WTC11 (cell line): Measurements from ENCODE around the gene CACNA1C. TPM values are rescaled to one million over a fixed set of nuclear protein-coding genes. Genes with fewer than 3 reads are reported as not detected.

Experiments
- ATAC-seq: fragments of 200-7000 bp; cut with Tn5 transposase; 2 replicates; pipeline ENCODE4 v1.10.0; 2021; ENCODE audit warnings: mild to moderate bottlenecking, moderate library complexity
- CTCF ChIA-PET: fragments of 300-600 bp; sonication (Branson Sonifier 250); formaldehyde crosslinking; loops from one replicate; lab custom pipeline; 2021; ENCODE audit warnings: antibody characterized with exemption; lab: Charles Lee
- POLR2A ChIA-PET: fragments of 350-600 bp; sonication (Branson Sonifier 250); formaldehyde crosslinking; loops from one replicate; lab custom pipeline; 2021; ENCODE audit warnings: antibody characterized with exemption; lab: Charles Lee
- DNase-seq: peaks from one replicate; pipeline ENCODE4 v3.0.0; 2021; ENCODE audit warnings: low spot score
- H3K27ac Mint-ChIP-seq: 2 replicates; pipeline ENCODE4 v1.8.0; 2021; ENCODE audit warnings: mixed read lengths
- H3K27me3 Mint-ChIP-seq: 2 replicates; pipeline ENCODE4 v1.8.0; 2021; ENCODE audit warnings: low read depth, mild to moderate bottlenecking, moderate library complexity, mixed read lengths
- H3K36me3 Mint-ChIP-seq: 2 replicates; pipeline ENCODE4 v1.8.0; 2021; ENCODE audit warnings: mixed read lengths
- H3K4me1 Mint-ChIP-seq: 2 replicates; pipeline ENCODE4 v1.8.0; 2022; ENCODE audit warnings: mixed read lengths
- H3K4me3 Mint-ChIP-seq: 2 replicates; pipeline ENCODE4 v1.8.0; 2021; ENCODE audit warnings: mild to moderate bottlenecking, moderate library complexity, mixed read lengths
- H3K9me3 Mint-ChIP-seq: 2 replicates; pipeline ENCODE4 v1.8.0; 2021; ENCODE audit warnings: mixed read lengths
- ATF3 ChIP-seq: sonication (generic); formaldehyde crosslinking; conservative IDR thresholded peaks from 2 replicates; pipeline ENCODE4 v1.8.1; 2022; ENCODE audit warnings: mild to moderate bottlenecking, missing genetic modification reagents
- CBFB ChIP-seq: sonication (generic); formaldehyde crosslinking; IDR thresholded peaks from 2 replicates; pipeline ENCODE4 v1.8.1; 2022; ENCODE audit warnings: mild to moderate bottlenecking, low read depth, missing genetic modification reagents
- CREB1 ChIP-seq: sonication (generic); formaldehyde crosslinking; IDR thresholded peaks from 2 replicates; pipeline ENCODE4 v1.8.0; 2023; ENCODE audit warnings: mild to moderate bottlenecking, missing genetic modification reagents
- E2F1 ChIP-seq: sonication (generic); formaldehyde crosslinking; IDR thresholded peaks from 2 replicates; pipeline ENCODE4 v1.8.0; 2022; ENCODE audit warnings: mild to moderate bottlenecking, missing genetic modification reagents
- E2F4 ChIP-seq: sonication (generic); formaldehyde crosslinking; IDR thresholded peaks from 2 replicates; pipeline ENCODE4 v1.8.1; 2022; ENCODE audit warnings: low read depth, mild to moderate bottlenecking, moderate library complexity, missing genetic modification reagents, borderline replicate concordance
- ELF4 ChIP-seq: sonication (generic); formaldehyde crosslinking; IDR thresholded peaks from 2 replicates; pipeline ENCODE4 v1.8.1; 2022; ENCODE audit warnings: low read depth, mild to moderate bottlenecking, moderate library complexity, missing genetic modification reagents
- GABPB1 ChIP-seq: sonication (generic); formaldehyde crosslinking; IDR thresholded peaks from 2 replicates; pipeline ENCODE4 v1.8.1; 2023; ENCODE audit warnings: mild to moderate bottlenecking, missing genetic modification reagents
- GTF2I ChIP-seq: fragments of 250-450 bp; sonication (Bioruptor Pico); conservative IDR thresholded peaks from 2 replicates; pipeline ENCODE4 v1.4.0; 2021; ENCODE audit warnings: mild to moderate bottlenecking
- HMGA2 ChIP-seq: fragments of 250-450 bp; sonication (Bioruptor Pico); IDR thresholded peaks from 2 replicates; pipeline ENCODE4 v1.4.0; 2021; ENCODE audit warnings: mild to moderate bottlenecking, moderate library complexity
- IRF2 ChIP-seq: sonication (generic); formaldehyde crosslinking; IDR thresholded peaks from 2 replicates; pipeline ENCODE4 v1.8.0; 2022; ENCODE audit warnings: low read depth, missing genetic modification reagents, borderline replicate concordance
- KAT7 ChIP-seq: sonication (generic); formaldehyde crosslinking; IDR thresholded peaks from 2 replicates; pipeline ENCODE4 v1.8.1; 2023; ENCODE audit warnings: missing genetic modification reagents, mild to moderate bottlenecking, borderline replicate concordance
- MYBL2 ChIP-seq: sonication (generic); formaldehyde crosslinking; IDR thresholded peaks from 2 replicates; pipeline ENCODE4 v1.8.1; 2023; ENCODE audit warnings: mild to moderate bottlenecking, moderate library complexity, missing genetic modification reagents
- NFE2L1 ChIP-seq: sonication (generic); formaldehyde crosslinking; IDR thresholded peaks from 2 replicates; pipeline ENCODE4 v1.8.1; 2023; ENCODE audit warnings: missing genetic modification reagents
- NR1H2 ChIP-seq: sonication (generic); formaldehyde crosslinking; IDR thresholded peaks from 2 replicates; pipeline ENCODE4 v1.9.0; 2021; ENCODE audit warnings: mild to moderate bottlenecking, moderate library complexity, missing genetic modification reagents
- NR2C2 ChIP-seq: sonication (generic); formaldehyde crosslinking; IDR thresholded peaks from 2 replicates; pipeline ENCODE4 v1.8.0; 2022; ENCODE audit warnings: mild to moderate bottlenecking, missing genetic modification reagents
- OVOL2 ChIP-seq: fragments of 250-450 bp; sonication (Bioruptor Pico); IDR thresholded peaks from 2 replicates; pipeline ENCODE4 v1.9.0; 2021; ENCODE audit warnings: mild to moderate bottlenecking, borderline replicate concordance
- SMAD3 ChIP-seq: sonication (generic); formaldehyde crosslinking; IDR thresholded peaks from 2 replicates; pipeline ENCODE4 v1.8.0; 2022; ENCODE audit warnings: missing genetic modification reagents, mild to moderate bottlenecking, borderline replicate concordance
- TEAD1 ChIP-seq: sonication (generic); formaldehyde crosslinking; IDR thresholded peaks from 2 replicates; pipeline ENCODE4 v1.8.0; 2022; ENCODE audit warnings: mild to moderate bottlenecking, missing genetic modification reagents
- ZNF138 ChIP-seq: sonication (generic); formaldehyde crosslinking; conservative IDR thresholded peaks from 2 replicates; pipeline ENCODE4 v1.8.1; 2022; ENCODE audit warnings: mild to moderate bottlenecking, moderate library complexity, missing genetic modification reagents
- ZNF219 ChIP-seq: sonication (generic); formaldehyde crosslinking; IDR thresholded peaks from 2 replicates; pipeline ENCODE4 v1.8.0; 2023; ENCODE audit warnings: missing genetic modification reagents, mild to moderate bottlenecking, borderline replicate concordance
- ZNF263 ChIP-seq: sonication (generic); formaldehyde crosslinking; IDR thresholded peaks from 2 replicates; pipeline ENCODE4 v1.8.1; 2022; ENCODE audit warnings: low read depth, mild to moderate bottlenecking, moderate library complexity, missing genetic modification reagents
- ZNF317 ChIP-seq: sonication (generic); formaldehyde crosslinking; IDR thresholded peaks from 2 replicates; pipeline ENCODE4 v1.8.1; 2023; ENCODE audit warnings: low read depth, mild to moderate bottlenecking, moderate library complexity, missing genetic modification reagents, borderline replicate concordance
- ZNF396 ChIP-seq: fragments of 250-450 bp; sonication (Bioruptor Pico); IDR thresholded peaks from 2 replicates; pipeline ENCODE4 v1.8.0; 2021; ENCODE audit warnings: mild to moderate bottlenecking, moderate library complexity, borderline replicate concordance
- ZNF423 ChIP-seq: fragments of 250-450 bp; sonication (Bioruptor Pico); IDR thresholded peaks from 2 replicates; pipeline ENCODE4 v2.1.2; 2022; ENCODE audit warnings: mild to moderate bottlenecking, moderate library complexity
- ZNF671 ChIP-seq: fragments of 250-450 bp; sonication (Bioruptor Pico); IDR thresholded peaks from 2 replicates; pipeline ENCODE4 v1.8.0; 2021; ENCODE audit warnings: mild to moderate bottlenecking
- total RNA-seq: library from RNA; stranded (reverse); gene quantifications from 3 replicates; pipeline ENCODE4 v1.2.3, GENCODE V29; 2021
- TF ChIP-seq, protein P1 (sequence below): fragments of 250-450 bp; sonication (Bioruptor Pico); IDR thresholded peaks from 2 replicates; pipeline ENCODE4 v1.9.0; 2021; ENCODE audit warnings: mild to moderate bottlenecking
- TF ChIP-seq, protein P2 (sequence below): sonication (generic); formaldehyde crosslinking; IDR thresholded peaks from 2 replicates; pipeline ENCODE4 v1.8.1; 2023; ENCODE audit warnings: mild to moderate bottlenecking, moderate library complexity, missing genetic modification reagents
- TF ChIP-seq, protein P3 (sequence below): fragments of 200-600 bp; IDR thresholded peaks from 2 replicates; pipeline ENCODE4 v1.8.0; 2022; ENCODE audit warnings: antibody characterized with exemption

The CACNA1C gene
- total RNA-seq, 1 experiment from 2014 or later, result 1.7 TPM

DNA sequence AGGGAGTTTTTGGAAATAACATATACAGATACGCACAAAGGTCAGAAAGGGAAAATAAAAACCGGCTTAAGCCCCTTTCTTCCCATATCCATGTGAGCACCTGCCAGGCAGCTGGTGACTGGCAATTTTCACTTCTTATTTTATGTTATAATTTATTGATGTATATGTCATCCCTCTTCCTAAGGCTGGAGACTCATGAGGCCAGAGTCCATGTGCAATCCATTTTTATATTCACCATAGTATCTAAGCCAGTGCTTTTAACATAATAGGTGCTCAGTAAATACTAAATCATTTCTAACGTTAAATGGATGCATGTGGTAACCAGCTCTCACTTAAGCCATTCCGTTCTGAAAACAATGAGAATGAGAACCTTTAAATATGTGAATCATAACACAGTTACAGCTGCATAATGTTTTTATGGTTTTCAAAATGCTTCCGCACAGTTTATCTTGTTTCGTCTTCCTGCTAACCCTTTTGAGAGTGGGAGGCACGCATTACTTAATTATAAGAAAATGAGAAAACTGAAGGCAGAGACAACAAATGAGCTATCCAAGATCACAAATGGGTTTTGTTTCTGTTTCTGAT is 178.3 kb downstream of the CACNA1C start (continued):
- TF ChIP-seq, protein P1, sequence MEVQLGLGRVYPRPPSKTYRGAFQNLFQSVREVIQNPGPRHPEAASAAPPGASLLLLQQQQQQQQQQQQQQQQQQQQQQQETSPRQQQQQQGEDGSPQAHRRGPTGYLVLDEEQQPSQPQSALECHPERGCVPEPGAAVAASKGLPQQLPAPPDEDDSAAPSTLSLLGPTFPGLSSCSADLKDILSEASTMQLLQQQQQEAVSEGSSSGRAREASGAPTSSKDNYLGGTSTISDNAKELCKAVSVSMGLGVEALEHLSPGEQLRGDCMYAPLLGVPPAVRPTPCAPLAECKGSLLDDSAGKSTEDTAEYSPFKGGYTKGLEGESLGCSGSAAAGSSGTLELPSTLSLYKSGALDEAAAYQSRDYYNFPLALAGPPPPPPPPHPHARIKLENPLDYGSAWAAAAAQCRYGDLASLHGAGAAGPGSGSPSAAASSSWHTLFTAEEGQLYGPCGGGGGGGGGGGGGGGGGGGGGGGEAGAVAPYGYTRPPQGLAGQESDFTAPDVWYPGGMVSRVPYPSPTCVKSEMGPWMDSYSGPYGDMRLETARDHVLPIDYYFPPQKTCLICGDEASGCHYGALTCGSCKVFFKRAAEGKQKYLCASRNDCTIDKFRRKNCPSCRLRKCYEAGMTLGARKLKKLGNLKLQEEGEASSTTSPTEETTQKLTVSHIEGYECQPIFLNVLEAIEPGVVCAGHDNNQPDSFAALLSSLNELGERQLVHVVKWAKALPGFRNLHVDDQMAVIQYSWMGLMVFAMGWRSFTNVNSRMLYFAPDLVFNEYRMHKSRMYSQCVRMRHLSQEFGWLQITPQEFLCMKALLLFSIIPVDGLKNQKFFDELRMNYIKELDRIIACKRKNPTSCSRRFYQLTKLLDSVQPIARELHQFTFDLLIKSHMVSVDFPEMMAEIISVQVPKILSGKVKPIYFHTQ (CRISPR knock-in tag), result no peak
- TF ChIP-seq MYBL2 (CRISPR knock-in tag), result no peak
- TF ChIP-seq, all 79 proteins: peak for 0

DNA sequence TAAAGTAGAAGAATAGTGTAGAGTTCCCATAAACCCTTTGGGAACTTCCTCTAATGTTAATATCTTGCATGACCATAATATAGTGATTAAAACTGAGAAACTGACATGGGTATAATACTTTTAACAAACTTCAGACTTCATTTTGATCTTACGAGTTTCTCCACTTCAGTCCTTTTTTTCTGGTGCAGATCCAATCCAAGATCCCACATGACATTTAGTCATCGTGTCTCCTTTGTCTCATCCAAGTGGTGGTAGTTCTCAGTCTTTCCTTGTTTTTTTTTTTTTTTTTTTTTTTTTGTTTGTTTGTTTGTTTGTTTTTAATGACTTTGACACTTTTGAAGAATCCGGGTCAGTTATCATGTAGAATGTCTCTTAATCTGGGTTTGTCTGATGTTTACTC is 179.2 kb downstream of the CACNA1C start:
- Mint-ChIP-seq H3K36me3 (no peaks in the 10 kb centered on the region; the same call in 1 of the 2 replicates), H3K4me3 (no peak overlapping the region), H3K27me3 (no peaks in the 10 kb centered on the region), H3K4me1 (peaks cover 10% of the 10 kb centered on the region; the same call in 1 of the 2 replicates), H3K9me3 (peaks cover 12% of the 10 kb centered on the region), H3K27ac (no peak overlapping the region)
- no peak for ATAC-seq
- CTCF ChIA-PET, result no interaction called here
- no peak for TF ChIP-seq GTF2I (CRISPR knock-in tag)
- TF ChIP-seq CBFB (CRISPR knock-in tag), result no peak
- TF ChIP-seq IRF2 (CRISPR knock-in tag), result no peak
- TF ChIP-seq GABPB1 (CRISPR knock-in tag), result no peak
- TF ChIP-seq ZNF263, result no peak
- TF ChIP-seq TEAD1 (CRISPR knock-in tag), result no peak
- no peak for TF ChIP-seq KAT7 (CRISPR knock-in tag)
- TF ChIP-seq OVOL2, result no peak
- TF ChIP-seq ELF4, result no peak
- TF ChIP-seq, protein P2, sequence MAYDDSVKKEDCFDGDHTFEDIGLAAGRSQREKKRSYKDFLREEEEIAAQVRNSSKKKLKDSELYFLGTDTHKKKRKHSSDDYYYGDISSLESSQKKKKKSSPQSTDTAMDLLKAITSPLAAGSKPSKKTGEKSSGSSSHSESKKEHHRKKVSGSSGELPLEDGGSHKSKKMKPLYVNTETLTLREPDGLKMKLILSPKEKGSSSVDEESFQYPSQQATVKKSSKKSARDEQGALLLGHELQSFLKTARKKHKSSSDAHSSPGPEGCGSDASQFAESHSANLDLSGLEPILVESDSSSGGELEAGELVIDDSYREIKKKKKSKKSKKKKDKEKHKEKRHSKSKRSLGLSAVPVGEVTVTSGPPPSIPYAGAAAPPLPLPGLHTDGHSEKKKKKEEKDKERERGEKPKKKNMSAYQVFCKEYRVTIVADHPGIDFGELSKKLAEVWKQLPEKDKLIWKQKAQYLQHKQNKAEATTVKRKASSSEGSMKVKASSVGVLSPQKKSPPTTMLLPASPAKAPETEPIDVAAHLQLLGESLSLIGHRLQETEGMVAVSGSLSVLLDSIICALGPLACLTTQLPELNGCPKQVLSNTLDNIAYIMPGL (CRISPR knock-in tag), result no peak
- no peak for TF ChIP-seq E2F4 (CRISPR knock-in tag)
- no peak for TF ChIP-seq ZNF671 (CRISPR knock-in tag)
- no peak for TF ChIP-seq SMAD3 (CRISPR knock-in tag)
- TF ChIP-seq NR2C2, result no peak
- no peak for TF ChIP-seq ZNF396 (CRISPR knock-in tag)
- no peak for TF ChIP-seq NFE2L1 (CRISPR knock-in tag)
- TF ChIP-seq ATF3 (CRISPR knock-in tag), result no peak
- POLR2A ChIA-PET, result no interaction called here
- no peak for DNase-seq

- H3K4me3 Mint-ChIP-seq, result no peak overlapping the region
- POLR2A ChIA-PET, result interaction anchor here (0.8 kb wide), 1 partner anchor 451 kb away, joined by 3 read pairs; no protein-coding TSS in a partner anchor
- ATAC-seq (no peak), DNase-seq (no peak)
- H3K27ac Mint-ChIP-seq, result no peak overlapping the region
- H3K36me3 Mint-ChIP-seq, result no peaks in the 10 kb centered on the region; the same call in 1 of the 2 replicates
- CTCF ChIA-PET, result no interaction called here
- peaks cover 7% of the 10 kb centered on the region; the same call in 1 of the 2 replicates for H3K4me1 Mint-ChIP-seq
- H3K9me3 Mint-ChIP-seq, result peaks cover 12% of the 10 kb centered on the region
- H3K27me3 Mint-ChIP-seq, result no peaks in the 10 kb centered on the region
- no peak for TF ChIP-seq CREB1
- TF ChIP-seq, protein P3, sequence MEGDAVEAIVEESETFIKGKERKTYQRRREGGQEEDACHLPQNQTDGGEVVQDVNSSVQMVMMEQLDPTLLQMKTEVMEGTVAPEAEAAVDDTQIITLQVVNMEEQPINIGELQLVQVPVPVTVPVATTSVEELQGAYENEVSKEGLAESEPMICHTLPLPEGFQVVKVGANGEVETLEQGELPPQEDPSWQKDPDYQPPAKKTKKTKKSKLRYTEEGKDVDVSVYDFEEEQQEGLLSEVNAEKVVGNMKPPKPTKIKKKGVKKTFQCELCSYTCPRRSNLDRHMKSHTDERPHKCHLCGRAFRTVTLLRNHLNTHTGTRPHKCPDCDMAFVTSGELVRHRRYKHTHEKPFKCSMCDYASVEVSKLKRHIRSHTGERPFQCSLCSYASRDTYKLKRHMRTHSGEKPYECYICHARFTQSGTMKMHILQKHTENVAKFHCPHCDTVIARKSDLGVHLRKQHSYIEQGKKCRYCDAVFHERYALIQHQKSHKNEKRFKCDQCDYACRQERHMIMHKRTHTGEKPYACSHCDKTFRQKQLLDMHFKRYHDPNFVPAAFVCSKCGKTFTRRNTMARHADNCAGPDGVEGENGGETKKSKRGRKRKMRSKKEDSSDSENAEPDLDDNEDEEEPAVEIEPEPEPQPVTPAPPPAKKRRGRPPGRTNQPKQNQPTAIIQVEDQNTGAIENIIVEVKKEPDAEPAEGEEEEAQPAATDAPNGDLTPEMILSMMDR, result no peak
- TF ChIP-seq HMGA2 (CRISPR knock-in tag), result no peak
- TF ChIP-seq E2F1 (CRISPR knock-in tag), result no peak
- TF ChIP-seq ZNF317 (CRISPR knock-in tag), result no peak
- no peak for TF ChIP-seq NR1H2
- TF ChIP-seq ZNF138 (CRISPR knock-in tag), result no peak
- TF ChIP-seq ZNF219 (CRISPR knock-in tag), result no peak
- no peak for TF ChIP-seq ZNF423 (CRISPR knock-in tag)
Measured at GRCh38 chr12:2233034-2233433, 180.2 kb downstream of the CACNA1C start.
